K562 (cell line): ENCODE measurements around the gene ERCC1. TPM values are rescaled to one million over a fixed set of nuclear protein-coding genes. Genes with fewer than 3 reads are reported as not detected.

Experiments used
- DMBX1 ChIP-seq: fragments of 250-450 bp; sonication (Bioruptor Pico); IDR thresholded peaks from 2 replicates; pipeline ENCODE4 v1.8.0; 2022; ENCODE audit warnings: inconsistent platforms, mild to moderate bottlenecking, moderate library complexity, borderline replicate concordance
- E2F5 ChIP-seq: sonication (generic); formaldehyde crosslinking; IDR thresholded peaks from 2 replicates; pipeline ENCODE4 v1.8.0; 2022; ENCODE audit warnings: mild to moderate bottlenecking, missing genetic modification reagents
- HNRNPLL ChIP-seq: fragments of 200-400 bp; formaldehyde crosslinking; IDR thresholded peaks from 2 replicates; pipeline ENCODE4 v1.6.1; 2017; ENCODE audit warnings: low read length, low read depth, mild to moderate bottlenecking; ENCODE audit not compliant: poor library complexity, severe bottlenecking
- HNRNPUL1 ChIP-seq: fragments of 200-400 bp; formaldehyde crosslinking; IDR thresholded peaks from 2 replicates; pipeline ENCODE4 v1.6.1; 2017; ENCODE audit warnings: low read length
- MGA ChIP-seq: fragments of 450-650 bp; IDR thresholded peaks from 2 replicates; pipeline ENCODE4 v1.6.1; 2016; ENCODE audit warnings: mild to moderate bottlenecking, moderate library complexity
- SP2 ChIP-seq: IDR thresholded peaks from 2 replicates; pipeline ENCODE4 v1.6.1; 2011; ENCODE audit warnings: mild to moderate bottlenecking, low read depth, low read length, moderate library complexity; ENCODE audit not compliant: poor library complexity, severe bottlenecking; ENCODE audit errors: extremely low read depth
- TCFL5 ChIP-seq: fragments of 250-450 bp; sonication (Bioruptor Pico); conservative IDR thresholded peaks from 2 replicates; pipeline ENCODE4 v1.6.1; 2021; ENCODE audit warnings: mild to moderate bottlenecking, moderate library complexity, matching md5 sums
- polyA plus RNA-seq, 8 experiments: library from polyadenylated mRNA; depleted of rRNA in 4 of 8; stranded (reverse) in 5 of 8; unstranded in 3 of 8; fragments of >200 nt; fragmentation: Nextera tagmentation in 2 of 8; fragmentation: Illumina TruSeq in 1 of 8; extraction: Ambion mirVana in 2 of 8; extraction: Trizol in 1 of 8; gene quantifications; 2 replicates each; pipeline versions ENCODE4 v1.2.1 to v1.2.3, GENCODE V29; 2011 to 2014; ENCODE audit warnings: inconsistent platforms in 1 of 8, missing spikeins in 1 of 8
- total RNA-seq, 7 experiments: library from RNA; depleted of rRNA in 6 of 7; stranded (reverse); fragments of >200 nt in 6 of 7; fragmentation: Illumina TruSeq in 2 of 7; extraction: Trizol in 2 of 7; gene quantifications; 2 replicates each; pipeline versions ENCODE4 v1.2.1 to v1.2.3, GENCODE V29; 2011 to 2021; ENCODE audit warnings: low replicate concordance in 1 of 7

ERCC1 gene
- total and polyA plus RNA-seq, 9 of the 15 experiments (the other 6 are each of a cell fraction or from before 2014, with no cell fraction given) = 9.3 to 92.6 (median 60.0) TPM

- TF ChIP-seq MGA (no peak), TCFL5 (CRISPR knock-in tag) (no peak), SP2 (no peak), DMBX1 (CRISPR knock-in tag) (no peak), HNRNPLL (no peak), HNRNPUL1 (no peak), E2F5 (CRISPR knock-in tag) (no peak)
Measured at GRCh38 chr19:45460807-45461347, 37.2 kb upstream of the ERCC1 start (continued).
